HUES48 (cell line): Measurements from ENCODE around the gene ASPG.

Experiments used
- H3K27ac ChIP-seq: one replicate; pipeline ENCODE4 v1.7.0; 2013; ENCODE audit warnings: low read depth, low read length, inconsistent platforms
- H3K27me3 ChIP-seq: 2 replicates; pipeline ENCODE4 v1.6.1; 2013; ENCODE audit warnings: mild to moderate bottlenecking, low read length; ENCODE audit not compliant: control insufficient read depth, insufficient read depth
- H3K36me3 ChIP-seq: 2 replicates; pipeline ENCODE4 v1.6.1; 2013; ENCODE audit warnings: low read length; ENCODE audit not compliant: control insufficient read depth, insufficient read depth
- H3K4me1 ChIP-seq: 2 replicates; pipeline ENCODE4 v1.6.1; 2013; ENCODE audit warnings: mild to moderate bottlenecking, low read length; ENCODE audit not compliant: control insufficient read depth, insufficient read depth
- H3K4me3 ChIP-seq: 2 replicates; pipeline ENCODE4 v1.5.1; 2013; ENCODE audit warnings: mild to moderate bottlenecking, low read depth, low read length
- H3K9ac ChIP-seq: 2 replicates; pipeline ENCODE4 v1.6.1; 2013; ENCODE audit warnings: mild to moderate bottlenecking, low read depth, low read length, moderate library complexity
- H3K9me3 ChIP-seq: 2 replicates; pipeline ENCODE4 v1.6.1; 2013; ENCODE audit warnings: low read length; ENCODE audit not compliant: control insufficient read depth, insufficient read depth

ASPG gene

GRCh38 chr14:104145826-104146601 is 60.5 kb downstream of the ASPG start:
- no peaks in the 10 kb centered on the region for H3K9me3 ChIP-seq
- no peak overlapping the region for H3K4me3 ChIP-seq
- no peak overlapping the region for H3K27ac ChIP-seq
- H3K36me3 ChIP-seq = peaks cover 14% of the 10 kb centered on the region
- H3K27me3 ChIP-seq = no peaks in the 10 kb centered on the region
- peaks cover 19% of the 10 kb centered on the region for H3K4me1 ChIP-seq
- H3K9ac ChIP-seq = no peak overlapping the region

- H3K36me3 ChIP-seq = peaks cover 15% of the 10 kb centered on the region
Observed at GRCh38 chr14:104146651-104147345, 61.3 kb downstream of the ASPG start.

GRCh38 chr14:104147346-104148125 is 62.0 kb downstream of the ASPG start:
- peaks cover 20% of the 10 kb centered on the region for H3K36me3 ChIP-seq
- H3K27ac ChIP-seq = peak overlapping the region; percentile 45
- H3K9ac ChIP-seq = no peak overlapping the region
- H3K9me3 ChIP-seq = no peaks in the 10 kb centered on the region
- H3K4me3 ChIP-seq = no peak overlapping the region
- H3K27me3 ChIP-seq = no peaks in the 10 kb centered on the region
- H3K4me1 ChIP-seq = peaks cover 19% of the 10 kb centered on the region

More at GRCh38 chr14:104146651-104147345, 61.3 kb downstream of the ASPG start:
- H3K9me3 ChIP-seq = no peaks in the 10 kb centered on the region
- no peak overlapping the region for H3K9ac ChIP-seq
- no peak overlapping the region for H3K4me3 ChIP-seq
- H3K27me3 ChIP-seq = no peaks in the 10 kb centered on the region
- no peak overlapping the region for H3K27ac ChIP-seq
- H3K4me1 ChIP-seq = peaks cover 19% of the 10 kb centered on the region

GRCh38 chr14:104148433-104149277 is 63.2 kb downstream of the ASPG start:
- H3K36me3 ChIP-seq = peaks cover 22% of the 10 kb centered on the region
- 0 out of 2 replicates have a peak overlapping the region, but pooled peaks have one; percentile 35 for H3K9ac ChIP-seq
- H3K4me3 ChIP-seq = no peak overlapping the region
- H3K4me1 ChIP-seq = peaks cover 19% of the 10 kb centered on the region
- no peaks in the 10 kb centered on the region for H3K9me3 ChIP-seq
- peak overlapping the region; percentile 84 for H3K27ac ChIP-seq
- H3K27me3 ChIP-seq = no peaks in the 10 kb centered on the region

GRCh38 chr14:104149278-104149595 is 63.7 kb downstream of the ASPG start:
- Histone ChIP-seq H3K4me1 (peaks cover 19% of the 10 kb centered on the region), H3K27me3 (no peaks in the 10 kb centered on the region), H3K4me3 (no peak overlapping the region), H3K9me3 (no peaks in the 10 kb centered on the region), H3K9ac (no peak overlapping the region), H3K27ac (peak overlapping the region; percentile 84), H3K36me3 (peaks cover 26% of the 10 kb centered on the region)

- no peak overlapping the region for H3K9ac ChIP-seq
- H3K4me1 ChIP-seq = peaks cover 19% of the 10 kb centered on the region
Observed at GRCh38 chr14:104149617-104150135, 64.2 kb downstream of the ASPG start.

GRCh38 chr14:104150136-104151025 is 64.9 kb downstream of the ASPG start:
- peak overlapping the region; percentile 16; the same call in 1 of the 2 replicates for H3K4me3 ChIP-seq
- H3K4me1 ChIP-seq = peaks cover 19% of the 10 kb centered on the region

More at GRCh38 chr14:104149617-104150135, 64.2 kb downstream of the ASPG start:
- Histone ChIP-seq H3K4me3 (no peak overlapping the region; the same call in 1 of the 2 replicates), H3K27me3 (no peaks in the 10 kb centered on the region), H3K9me3 (no peaks in the 10 kb centered on the region), H3K27ac (peak overlapping the region; percentile 84), H3K36me3 (peaks cover 29% of the 10 kb centered on the region)

GRCh38 chr14:104151026-104151381 is 65.5 kb downstream of the ASPG start:
- Histone ChIP-seq H3K27ac (peak overlapping the region; percentile 89), H3K9ac (no peak overlapping the region), H3K4me3 (no peak overlapping the region), H3K36me3 (peaks cover 34% of the 10 kb centered on the region), H3K27me3 (no peaks in the 10 kb centered on the region), H3K9me3 (no peaks in the 10 kb centered on the region), H3K4me1 (peaks cover 19% of the 10 kb centered on the region)

More at GRCh38 chr14:104150136-104151025, 64.9 kb downstream of the ASPG start:
- no peaks in the 10 kb centered on the region for H3K9me3 ChIP-seq
- no peak overlapping the region; the same call in 1 of the 2 replicates for H3K9ac ChIP-seq
- H3K27ac ChIP-seq = peak overlapping the region; percentile 89
- peaks cover 32% of the 10 kb centered on the region for H3K36me3 ChIP-seq
- no peaks in the 10 kb centered on the region for H3K27me3 ChIP-seq

- Histone ChIP-seq H3K4me1 (peaks cover 19% of the 10 kb centered on the region), H3K9me3 (no peaks in the 10 kb centered on the region), H3K4me3 (no peak overlapping the region), H3K27me3 (no peaks in the 10 kb centered on the region), H3K36me3 (peaks cover 36% of the 10 kb centered on the region), H3K27ac (no peak overlapping the region), H3K9ac (no peak overlapping the region)
Observed at GRCh38 chr14:104151566-104152245, 66.2 kb downstream of the ASPG start.
